ENCODE measurements around the gene AP1B1. TPM values are rescaled to one million over a fixed set of nuclear protein-coding genes. Genes with fewer than 3 reads are reported as not detected.
"Not testable (repeated sequence)": the region's sequence is repeated elsewhere in the genome, so short reads cannot be mapped to it uniquely, and the experiment has no call there.

The AP1B1 gene
- total RNA-seq, 3 donors from 2014 or later: 55.7 to 58.7 (median 58.2) TPM

GRCh38 chr22:29346659-29347058 is 41.7 kb downstream of the AP1B1 start:
- intact Hi-C loops (cut with DNase I; ENCODE audit: low total_unique reads): no loop called here
- Histone ChIP-seq H3K4me3 (no peak overlapping the region), H3K36me3 (peaks cover 9% of the 10 kb centered on the region), H3K9me3 (no peaks in the 10 kb centered on the region), H3K27ac (peak overlapping the region; percentile 27 to 76), H3K27me3 (no peaks in the 10 kb centered on the region), H3K4me1 (peaks cover 0 to 15% of the 10 kb centered on the region in 2 donors)
- peak in 1 of 2 donors; percentile 42 for DNase-seq (ENCODE audit: low spot score in 2 of 2)
- TF ChIP-seq POLR2A (IDR thresholded peaks at IDR 0.05): no peak
- no peak for TF ChIP-seq CTCF (IDR thresholded peaks at IDR 0.05)
- TF ChIP-seq POLR2AphosphoS5 (IDR thresholded peaks at IDR 0.05): no peak

- peaks cover 0 to 15% of the 10 kb centered on the region in 2 donors for H3K4me1 ChIP-seq
- H3K27ac ChIP-seq: peak overlapping the region; percentile 49 to 76
- peak in 1 of 2 donors; percentile 67 for DNase-seq (ENCODE audit: low spot score in 2 of 2)
- intact Hi-C loops (cut with DNase I; ENCODE audit: low total_unique reads): no loop called here
- peaks cover 9% of the 10 kb centered on the region for H3K36me3 ChIP-seq
- no peaks in the 10 kb centered on the region for H3K9me3 ChIP-seq
- no peak for TF ChIP-seq POLR2AphosphoS5 (IDR thresholded peaks at IDR 0.05)
- TF ChIP-seq POLR2A (IDR thresholded peaks at IDR 0.05): no peak
- TF ChIP-seq CTCF (IDR thresholded peaks at IDR 0.05): no peak
- no peaks in the 10 kb centered on the region for H3K27me3 ChIP-seq
- no peak overlapping the region for H3K4me3 ChIP-seq
Observed at GRCh38 chr22:29345932-29346331, 42.4 kb downstream of the AP1B1 start.

GRCh38 chr22:29344889-29345288 is 43.5 kb downstream of the AP1B1 start:
- H3K4me3 ChIP-seq; DNase-seq (ENCODE audit: low spot score in 2 of 2); H3K9me3 ChIP-seq; H3K27me3 ChIP-seq; H3K36me3 ChIP-seq; intact Hi-C loops (cut with DNase I; ENCODE audit: low total_unique reads): not testable (repeated sequence)
- Histone ChIP-seq H3K27ac (peak overlapping the region in 1 of 2 donors; percentile 76), H3K4me1 (peaks cover 0 to 16% of the 10 kb centered on the region in 2 donors)

- H3K36me3 ChIP-seq: peaks cover 9% of the 10 kb centered on the region
- H3K9me3 ChIP-seq: no peaks in the 10 kb centered on the region
- H3K27ac ChIP-seq: peak overlapping the region in 1 of 2 donors; percentile 40
- DNase-seq (ENCODE audit: low spot score in 2 of 2): peak; percentile 55 to 83
- peaks cover 0 to 18% of the 10 kb centered on the region in 2 donors for H3K4me1 ChIP-seq
- H3K4me3 ChIP-seq: no peak overlapping the region
- no peak for TF ChIP-seq POLR2A (IDR thresholded peaks at IDR 0.05)
- TF ChIP-seq POLR2AphosphoS5 (IDR thresholded peaks at IDR 0.05): peak; percentile 31 to 62 (median 39)
- H3K27me3 ChIP-seq: no peaks in the 10 kb centered on the region
- intact Hi-C loops (cut with DNase I; ENCODE audit: low total_unique reads): no loop called here
Observed at GRCh38 chr22:29344137-29344536, 44.2 kb downstream of the AP1B1 start.

- no peaks in the 10 kb centered on the region for H3K27me3 ChIP-seq
- no peak for TF ChIP-seq POLR2A (IDR thresholded peaks at IDR 0.05)
- TF ChIP-seq POLR2AphosphoS5 (IDR thresholded peaks at IDR 0.05): no peak
- no peak for TF ChIP-seq CTCF (IDR thresholded peaks at IDR 0.05)
- H3K4me1 ChIP-seq: peaks cover 0 to 18% of the 10 kb centered on the region in 2 donors
- H3K4me3 ChIP-seq: no peak overlapping the region
- H3K9me3 ChIP-seq: no peaks in the 10 kb centered on the region
- peaks cover 8% of the 10 kb centered on the region for H3K36me3 ChIP-seq
- intact Hi-C loops (cut with DNase I; ENCODE audit: low total_unique reads): no loop called here
- DNase-seq (ENCODE audit: low spot score in 2 of 2): peak; percentile 51 to 74
- H3K27ac ChIP-seq: peak overlapping the region; percentile 48 to 66
Observed at GRCh38 chr22:29343313-29343805, 45.0 kb downstream of the AP1B1 start.

GRCh38 chr22:29342577-29343312 is 45.6 kb downstream of the AP1B1 start:
- intact Hi-C loops (cut with DNase I; ENCODE audit: low total_unique reads): no loop called here
- Histone ChIP-seq H3K4me3 (no peak overlapping the region), H3K27me3 (no peaks in the 10 kb centered on the region), H3K36me3 (peaks cover 2% of the 10 kb centered on the region), H3K9me3 (no peaks in the 10 kb centered on the region), H3K27ac (peak overlapping the region; percentile 66 to 70), H3K4me1 (peaks cover 0 to 18% of the 10 kb centered on the region in 2 donors)
- no peak for DNase-seq (ENCODE audit: low spot score in 2 of 2)
- TF ChIP-seq POLR2AphosphoS5 (IDR thresholded peaks at IDR 0.05) (no peak), CTCF (IDR thresholded peaks at IDR 0.05) (no peak), POLR2A (IDR thresholded peaks at IDR 0.05) (no peak)

All from breast epithelium (tissue), 4 donors.